Endodermal cell (in vitro differentiated cells): ENCODE data around the gene PRRC2B. TPM values are rescaled to one million over a fixed set of nuclear protein-coding genes. Genes with fewer than 3 reads are reported as not detected.

Experiments used
- DNase-seq: peaks from one replicate; pipeline ENCODE4 v3.0.0-alpha.2; 2017
- H3K27ac ChIP-seq: 2 replicates; pipeline ENCODE4 v1.5.1; 2013; ENCODE audit warnings: mild to moderate bottlenecking, low read depth, low read length, moderate library complexity
- H3K27me3 ChIP-seq: 2 replicates; pipeline ENCODE4 v1.6.1; 2013; ENCODE audit warnings: mild to moderate bottlenecking, low read length, moderate library complexity; ENCODE audit not compliant: insufficient read depth, control insufficient read depth, poor library complexity, severe bottlenecking
- H3K36me3 ChIP-seq: 2 replicates; pipeline ENCODE4 v1.7.0; 2013; ENCODE audit warnings: mild to moderate bottlenecking, low read length, moderate library complexity; ENCODE audit not compliant: control insufficient read depth, insufficient read depth
- H3K4me1 ChIP-seq: one replicate; pipeline ENCODE4 v1.7.0; 2013; ENCODE audit warnings: low read length; ENCODE audit not compliant: control insufficient read depth, insufficient read depth
- H3K4me3 ChIP-seq: 2 replicates; pipeline ENCODE4 v1.5.1; 2013; ENCODE audit warnings: mild to moderate bottlenecking, low read length, moderate library complexity
- H3K9ac ChIP-seq: 2 replicates; pipeline ENCODE4 v1.6.1; 2013; ENCODE audit warnings: mild to moderate bottlenecking, low read length, moderate library complexity; ENCODE audit not compliant: poor library complexity, severe bottlenecking; ENCODE audit errors: extremely low read depth
- H3K9me3 ChIP-seq: 2 replicates; pipeline ENCODE4 v1.6.1; 2013; ENCODE audit warnings: mild to moderate bottlenecking, low read length, moderate library complexity; ENCODE audit not compliant: control insufficient read depth
- H3K27ac Mint-ChIP-seq: 2 replicates; pipeline ENCODE4 v1.8.0; 2020; ENCODE audit warnings: mixed read lengths
- H3K27me3 Mint-ChIP-seq: 2 replicates; pipeline ENCODE4 v1.8.0; 2021; ENCODE audit warnings: mild to moderate bottlenecking, mixed read lengths; ENCODE audit not compliant: insufficient read depth
- H3K36me3 Mint-ChIP-seq: 2 replicates; pipeline ENCODE4 v1.8.0; 2020; ENCODE audit warnings: low read depth, mixed read lengths
- H3K4me1 Mint-ChIP-seq: 2 replicates; pipeline ENCODE4 v1.8.0; 2020; ENCODE audit warnings: mixed read lengths
- H3K4me3 Mint-ChIP-seq: 2 replicates; pipeline ENCODE4 v1.8.0; 2020; ENCODE audit warnings: mild to moderate bottlenecking, moderate library complexity, mixed read lengths
- H3K9me3 Mint-ChIP-seq: 2 replicates; pipeline ENCODE4 v1.8.0; 2020; ENCODE audit warnings: mild to moderate bottlenecking, mixed read lengths
- WGBS, 2 experiments: methylation state at CpG; one replicate each; pipeline versions ENCODE4 v1.1.5 to v1.1.7; 2013; ENCODE audit warnings: missing lambda C conversion rate in 2 of 2, mixed read lengths in 1 of 2; ENCODE audit not compliant: insufficient coverage in 1 of 2, insufficient read length in 1 of 2; 5-methylcytosine and 5-hydroxymethylcytosine counted together
- total RNA-seq, 2 donors: library from RNA; stranded (reverse); fragmentation: NEBNext Ultra II Directional in 1 of 2; extraction: Animal tissue kit (Norgen Biotek cat#: 25700) in 1 of 2; gene quantifications; 2 replicates in 1 of 2; 3 replicates in 1 of 2; pipeline ENCODE4 v1.2.1, GENCODE V29; 2021
- TF ChIP-seq, protein P1 (sequence below): fragments of 200-600 bp; sonication (generic); conservative IDR thresholded peaks from 2 replicates; pipeline ENCODE4 v1.5.0; 2021; ENCODE audit warnings: antibody characterized with exemption, mild to moderate bottlenecking

PRRC2B gene
- total RNA-seq, 2 donors from 2014 or later, result 309 to 334 TPM

DNA sequence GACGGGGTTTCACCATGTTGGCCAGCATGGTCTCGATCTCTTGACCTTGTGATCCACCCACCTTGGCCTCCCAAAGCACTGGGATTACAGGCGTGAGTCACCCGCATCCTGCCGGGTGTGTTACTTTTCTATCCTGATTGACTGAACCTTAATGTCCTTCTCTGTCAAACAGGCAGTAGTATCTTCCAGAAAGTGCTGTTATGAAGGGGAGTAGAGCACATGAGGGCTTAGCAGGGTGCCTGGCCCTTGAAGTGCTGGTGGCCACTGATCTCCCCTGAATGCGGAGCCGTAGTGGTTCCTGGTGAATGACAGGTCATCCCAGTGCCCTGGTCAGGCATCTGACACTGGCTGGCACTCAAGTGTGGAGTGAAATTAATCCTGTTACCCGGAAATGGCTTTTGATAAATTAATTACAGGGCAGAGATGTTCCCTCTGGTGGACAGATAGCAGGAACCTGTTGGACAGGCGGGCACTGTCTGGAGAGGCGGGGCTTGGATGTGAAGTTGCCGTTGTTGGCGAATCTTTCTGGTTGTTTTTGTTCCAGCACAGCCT lies 28.4 kb downstream of the PRRC2B start:
- Histone ChIP-seq H3K4me3 (no peak overlapping the region), H3K9ac (no peak overlapping the region), H3K9me3 (no peaks in the 10 kb centered on the region), H3K36me3 (peaks cover 57% of the 10 kb centered on the region), H3K4me1 (peaks cover 36% of the 10 kb centered on the region), H3K27ac (peak overlapping the region; percentile 29), H3K27me3 (no peaks in the 10 kb centered on the region)
- no peak overlapping the region for H3K4me3 Mint-ChIP-seq
- peak overlapping the region; percentile 85 for H3K27ac Mint-ChIP-seq
- H3K36me3 Mint-ChIP-seq, result peaks cover 34% of the 10 kb centered on the region
- no peaks in the 10 kb centered on the region for H3K27me3 Mint-ChIP-seq
- TF ChIP-seq, protein P1, sequence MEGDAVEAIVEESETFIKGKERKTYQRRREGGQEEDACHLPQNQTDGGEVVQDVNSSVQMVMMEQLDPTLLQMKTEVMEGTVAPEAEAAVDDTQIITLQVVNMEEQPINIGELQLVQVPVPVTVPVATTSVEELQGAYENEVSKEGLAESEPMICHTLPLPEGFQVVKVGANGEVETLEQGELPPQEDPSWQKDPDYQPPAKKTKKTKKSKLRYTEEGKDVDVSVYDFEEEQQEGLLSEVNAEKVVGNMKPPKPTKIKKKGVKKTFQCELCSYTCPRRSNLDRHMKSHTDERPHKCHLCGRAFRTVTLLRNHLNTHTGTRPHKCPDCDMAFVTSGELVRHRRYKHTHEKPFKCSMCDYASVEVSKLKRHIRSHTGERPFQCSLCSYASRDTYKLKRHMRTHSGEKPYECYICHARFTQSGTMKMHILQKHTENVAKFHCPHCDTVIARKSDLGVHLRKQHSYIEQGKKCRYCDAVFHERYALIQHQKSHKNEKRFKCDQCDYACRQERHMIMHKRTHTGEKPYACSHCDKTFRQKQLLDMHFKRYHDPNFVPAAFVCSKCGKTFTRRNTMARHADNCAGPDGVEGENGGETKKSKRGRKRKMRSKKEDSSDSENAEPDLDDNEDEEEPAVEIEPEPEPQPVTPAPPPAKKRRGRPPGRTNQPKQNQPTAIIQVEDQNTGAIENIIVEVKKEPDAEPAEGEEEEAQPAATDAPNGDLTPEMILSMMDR, result peak; percentile 35
- 82 to 89% methylated on average over 11 to 12 of the region's 12 CpGs for WGBS, 2 experiments
- peaks cover 2% of the 10 kb centered on the region for H3K9me3 Mint-ChIP-seq
- peaks cover 57% of the 10 kb centered on the region for H3K4me1 Mint-ChIP-seq
- DNase-seq, result no peak

DNA sequence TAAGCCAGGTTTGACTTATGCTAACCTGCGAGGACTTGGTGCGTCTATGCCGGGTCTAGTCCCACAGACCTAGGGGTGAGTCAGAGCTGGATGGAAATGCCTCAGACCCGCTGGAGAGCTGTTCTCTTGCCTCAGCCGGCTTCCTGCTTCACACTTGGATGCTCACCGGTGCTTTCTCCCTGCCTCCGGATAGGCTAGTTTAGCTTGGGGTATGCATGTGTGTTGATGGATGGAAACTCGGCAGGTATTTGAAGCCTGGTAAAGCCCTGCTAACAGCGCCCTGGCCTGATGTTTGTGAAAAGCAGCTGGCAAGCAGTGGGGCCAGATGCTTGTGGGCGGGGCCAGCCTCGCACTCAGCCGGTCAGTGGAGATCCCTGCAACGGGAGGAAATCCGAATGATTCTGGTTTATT lies 29.3 kb downstream of the PRRC2B start:
- Mint-ChIP-seq H3K27ac (peak overlapping the region; percentile 85), H3K4me1 (peaks cover 48% of the 10 kb centered on the region), H3K27me3 (no peaks in the 10 kb centered on the region), H3K9me3 (peaks cover 2% of the 10 kb centered on the region), H3K4me3 (no peak overlapping the region), H3K36me3 (peaks cover 26% of the 10 kb centered on the region)
- 62 to 72% methylated on average over 9 to 14 of the region's 14 CpGs for WGBS, 2 experiments
- H3K9me3 ChIP-seq, result no peaks in the 10 kb centered on the region
- H3K27ac ChIP-seq, result no peak overlapping the region
- TF ChIP-seq, protein P1, result no peak
- H3K9ac ChIP-seq, result no peak overlapping the region
- H3K27me3 ChIP-seq, result no peaks in the 10 kb centered on the region
- H3K4me3 ChIP-seq, result no peak overlapping the region
- peaks cover 49% of the 10 kb centered on the region for H3K36me3 ChIP-seq
- peak; percentile 90 for DNase-seq
- H3K4me1 ChIP-seq, result peaks cover 28% of the 10 kb centered on the region

DNA sequence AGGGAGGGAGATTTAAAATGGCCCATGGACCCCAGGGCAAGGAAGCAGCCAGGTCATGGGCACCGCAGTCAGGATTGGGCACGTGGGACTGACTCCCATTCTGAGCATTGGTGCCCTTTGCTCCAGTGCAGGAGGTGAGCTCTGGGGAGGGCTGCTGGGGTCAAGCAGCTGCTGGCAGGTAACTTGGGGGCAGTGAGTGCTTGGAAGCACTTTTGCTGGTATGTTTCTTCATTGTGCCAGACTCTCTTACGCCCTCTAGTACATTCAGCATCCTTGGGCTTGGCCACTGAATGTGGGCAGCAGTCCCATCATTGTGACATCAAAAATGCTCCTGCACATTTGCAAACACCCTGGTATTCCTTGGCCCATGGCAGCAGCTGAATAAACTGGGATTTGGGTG lies 32.7 kb downstream of the PRRC2B start:
- H3K9me3 ChIP-seq, result no peaks in the 10 kb centered on the region
- peaks cover 43% of the 10 kb centered on the region for H3K36me3 ChIP-seq
- TF ChIP-seq, protein P1, result peak; percentile 17
- no peak overlapping the region for H3K9ac ChIP-seq
- 97 to 100% methylated on average over 3 of the region's 3 CpGs for WGBS, 2 experiments
- no peak overlapping the region for H3K4me3 ChIP-seq
- H3K36me3 Mint-ChIP-seq, result peaks cover 26% of the 10 kb centered on the region
- peaks cover 6% of the 10 kb centered on the region for H3K4me1 ChIP-seq
- H3K27me3 Mint-ChIP-seq, result no peaks in the 10 kb centered on the region
- H3K4me3 Mint-ChIP-seq, result no peak overlapping the region
- no peaks in the 10 kb centered on the region for H3K27me3 ChIP-seq
- H3K27ac ChIP-seq, result no peak overlapping the region
- H3K9me3 Mint-ChIP-seq, result peaks cover 2% of the 10 kb centered on the region
- peak overlapping the region; percentile 90 for H3K27ac Mint-ChIP-seq
- peaks cover 20% of the 10 kb centered on the region for H3K4me1 Mint-ChIP-seq
- no peak for DNase-seq
